GM12874 (cell line): ENCODE results near the gene KRTAP5-6.

Experiments
- CTCF ChIP-seq: IDR thresholded peaks from 2 replicates; pipeline ENCODE4 v1.5.1; 2011; ENCODE audit warnings: low read depth, mild to moderate bottlenecking, control low read depth, low read length, moderate library complexity; ENCODE audit not compliant: insufficient read depth

KRTAP5-6 gene

GRCh38 chr11:1675536-1676228 is 21.3 kb upstream of the KRTAP5-6 start:
- no peak for TF ChIP-seq CTCF

GRCh38 chr11:1676229-1676740 is 20.7 kb upstream of the KRTAP5-6 start:
- TF ChIP-seq CTCF, result no peak

GRCh38 chr11:1679881-1680280 is 17.1 kb upstream of the KRTAP5-6 start:
- no peak for TF ChIP-seq CTCF

- TF ChIP-seq CTCF, result no peak
Measured at GRCh38 chr11:1682225-1682905, 14.6 kb upstream of the KRTAP5-6 start.

- TF ChIP-seq CTCF, result no peak
Measured at GRCh38 chr11:1690167-1691025, 6.6 kb upstream of the KRTAP5-6 start.

GRCh38 chr11:1691026-1691877 is 5.7 kb upstream of the KRTAP5-6 start:
- TF ChIP-seq CTCF, result no peak
